H7 (cell line): Measurements from ENCODE around the gene DNMT3L. TPM values are rescaled to one million over a fixed set of nuclear protein-coding genes. Genes with fewer than 3 reads are reported as not detected.
"Not testable (repeated sequence)": the region's sequence is repeated elsewhere in the genome, so short reads cannot be mapped to it uniquely, and the experiment has no call there.

Experiments used
- DNase-seq: peaks from one replicate; pipeline ENCODE4 v3.0.0; 2012
- H3K27me3 ChIP-seq: 2 replicates; pipeline ENCODE4 v1.6.0; 2011; ENCODE audit warnings: mild to moderate bottlenecking, low read length; ENCODE audit not compliant: control insufficient read depth, insufficient read depth
- H3K36me3 ChIP-seq: replicated peaks from 2 replicates; pipeline ENCODE4 v1.5.1; 2011; ENCODE audit warnings: low read length; ENCODE audit not compliant: control insufficient read depth, insufficient read depth
- H3K4me3 ChIP-seq: 2 replicates; pipeline ENCODE4 v1.5.1; 2011; ENCODE audit warnings: low read depth, mild to moderate bottlenecking, control low read depth, low read length, moderate library complexity; ENCODE audit not compliant: insufficient read depth
- total RNA-seq: library from RNA; depleted of rRNA; stranded (reverse); fragments of >200 nt; shearing (Covaris generic); gene quantifications from 2 replicates; pipeline ENCODE4 v1.2.3, GENCODE V29; 2014; rRNA removed

The DNMT3L gene
- total RNA-seq, result 2.9 and 8.2 TPM in 2 replicates

DNA sequence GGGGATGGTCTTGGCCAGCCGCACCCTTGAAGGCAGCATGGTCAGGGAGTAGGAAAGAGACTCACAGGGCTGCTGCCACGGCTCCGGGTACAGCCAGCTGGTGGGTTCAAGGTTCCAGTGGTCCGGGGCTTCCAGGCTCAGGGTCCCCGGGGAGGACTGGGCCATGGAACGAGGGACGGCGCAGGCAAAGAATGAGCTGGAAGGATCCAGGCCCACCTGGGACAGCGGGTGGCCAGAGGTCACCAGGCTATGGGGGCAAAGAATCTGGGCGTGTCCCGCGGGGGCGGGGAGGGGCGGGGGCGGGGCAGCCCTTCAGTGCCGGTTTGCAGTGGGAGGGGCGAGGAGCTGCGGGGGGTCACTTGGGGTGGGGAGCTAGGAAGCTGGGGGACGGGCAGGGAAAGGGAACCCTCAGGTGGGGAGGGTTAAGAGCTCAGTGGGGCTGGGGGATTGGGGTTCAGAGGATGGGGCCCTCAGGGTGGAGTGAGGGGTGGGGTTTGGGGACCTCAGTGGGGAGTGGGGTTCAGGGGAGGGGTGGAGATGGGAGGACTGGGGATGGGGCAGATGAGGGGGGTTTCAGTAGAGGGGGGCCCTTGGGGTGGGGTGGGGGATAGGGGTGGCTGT is at the start of gene DNMT3L:
Gene DNMT3L (minus strand): TSS at position 223 of the 621 bp plus-strand sequence. CDS start 638 bp downstream, outside the sequence.
- DNase-seq, result peak; percentile 78
- Histone ChIP-seq H3K27me3 (no peaks in the 10 kb centered on the region), H3K36me3 (no peaks in the 10 kb centered on the region), H3K4me3 (no peak within 1 kb of the TSS)

DNA sequence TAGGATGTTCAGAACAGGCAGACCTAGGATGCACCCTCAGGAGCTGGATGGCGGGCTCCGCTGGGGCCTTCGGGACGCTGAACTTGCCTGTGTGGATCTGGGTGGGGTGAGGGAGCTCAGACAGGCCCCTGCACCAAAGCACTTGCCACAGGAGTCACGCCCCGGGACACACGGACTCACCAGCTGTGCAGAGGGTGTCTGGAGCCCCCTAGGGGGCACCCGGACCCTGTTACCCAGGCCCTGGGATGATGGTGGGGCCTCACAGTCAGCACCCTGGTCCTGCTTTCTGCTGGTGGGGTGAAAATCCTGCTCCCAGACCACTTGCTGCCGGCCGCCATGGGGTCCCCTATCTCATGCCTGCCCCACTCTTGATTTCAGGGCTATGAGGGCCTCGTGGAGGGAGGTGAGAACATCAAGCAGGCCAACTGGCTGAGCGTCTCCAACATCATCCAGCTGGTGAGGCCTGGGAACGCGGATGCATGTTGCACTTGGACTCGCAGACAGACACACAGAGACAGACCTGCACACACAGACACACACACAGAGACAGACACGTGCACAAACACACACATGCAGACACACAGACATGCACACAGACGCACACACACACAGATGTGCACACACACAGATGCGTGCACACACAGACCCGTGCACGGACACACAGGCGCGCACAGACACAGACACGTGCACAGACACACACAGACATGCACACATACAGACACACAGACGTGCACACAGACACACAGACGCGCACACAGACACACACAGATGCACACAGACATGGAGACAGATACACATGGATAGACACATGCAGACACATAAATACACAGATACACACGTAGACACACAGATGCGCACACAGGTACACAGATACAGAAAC is 49.2 kb upstream of the DNMT3L start:
- Histone ChIP-seq H3K27me3 (no peaks in the 10 kb centered on the region), H3K4me3 (no peak overlapping the region), H3K36me3 (peaks cover 9% of the 10 kb centered on the region)
- no peak for DNase-seq

- DNase-seq, result peak; percentile 61
- H3K27me3 ChIP-seq, result no peaks in the 10 kb centered on the region
- H3K4me3 ChIP-seq, result no peak overlapping the region
- H3K36me3 ChIP-seq, result peaks cover 9% of the 10 kb centered on the region
Measured at GRCh38 chr21:44306936-44307704, 45.4 kb upstream of the DNMT3L start.

- Histone ChIP-seq H3K27me3 (no peaks in the 10 kb centered on the region), H3K36me3 (peaks cover 2% of the 10 kb centered on the region), H3K4me3 (no peak overlapping the region)
- DNase-seq, result no peak
Measured at GRCh38 chr21:44305691-44306090, 44.0 kb upstream of the DNMT3L start.

- Histone ChIP-seq H3K27me3 (no peaks in the 10 kb centered on the region), H3K4me3 (no peak overlapping the region), H3K36me3 (peaks cover 2% of the 10 kb centered on the region)
- DNase-seq, result peak; percentile 89
Measured at GRCh38 chr21:44304877-44305293, 43.2 kb upstream of the DNMT3L start.

- Histone ChIP-seq H3K36me3 (no peaks in the 10 kb centered on the region), H3K27me3 (no peaks in the 10 kb centered on the region), H3K4me3 (no peak overlapping the region)
- DNase-seq, result no peak
Measured at GRCh38 chr21:44304011-44304616, 42.4 kb upstream of the DNMT3L start.

DNA sequence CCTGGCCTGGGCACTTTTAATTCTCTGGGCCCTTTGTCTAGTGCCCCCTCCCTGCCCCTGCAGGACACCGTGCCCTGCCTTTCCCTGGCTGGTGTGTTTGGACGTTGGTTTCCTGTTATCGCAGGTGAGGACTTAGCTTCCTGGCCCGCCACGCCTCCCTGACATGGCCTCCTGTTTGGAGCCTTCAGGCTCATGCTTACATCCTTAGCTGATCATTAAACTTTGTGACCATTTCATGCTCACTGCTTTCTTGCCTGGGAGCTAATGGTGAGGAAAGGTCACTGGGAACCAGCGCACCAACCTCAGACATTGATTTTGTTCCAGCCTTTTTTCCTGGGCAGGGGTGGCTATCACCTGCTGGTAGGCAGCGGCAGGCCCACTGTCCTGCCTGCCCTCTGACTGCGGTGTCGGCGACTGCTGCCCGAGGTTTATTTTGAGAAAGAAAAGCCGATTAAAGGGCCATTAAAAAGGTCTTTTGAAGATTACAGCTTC is 41.8 kb upstream of the DNMT3L start:
- DNase-seq, result no peak
- Histone ChIP-seq H3K4me3 (no peak overlapping the region), H3K36me3 (no peaks in the 10 kb centered on the region), H3K27me3 (no peaks in the 10 kb centered on the region)

- not testable (repeated sequence) for DNase-seq, H3K36me3 ChIP-seq, H3K4me3 ChIP-seq, H3K27me3 ChIP-seq
Measured at GRCh38 chr21:44302573-44303401, 41.1 kb upstream of the DNMT3L start.

DNA sequence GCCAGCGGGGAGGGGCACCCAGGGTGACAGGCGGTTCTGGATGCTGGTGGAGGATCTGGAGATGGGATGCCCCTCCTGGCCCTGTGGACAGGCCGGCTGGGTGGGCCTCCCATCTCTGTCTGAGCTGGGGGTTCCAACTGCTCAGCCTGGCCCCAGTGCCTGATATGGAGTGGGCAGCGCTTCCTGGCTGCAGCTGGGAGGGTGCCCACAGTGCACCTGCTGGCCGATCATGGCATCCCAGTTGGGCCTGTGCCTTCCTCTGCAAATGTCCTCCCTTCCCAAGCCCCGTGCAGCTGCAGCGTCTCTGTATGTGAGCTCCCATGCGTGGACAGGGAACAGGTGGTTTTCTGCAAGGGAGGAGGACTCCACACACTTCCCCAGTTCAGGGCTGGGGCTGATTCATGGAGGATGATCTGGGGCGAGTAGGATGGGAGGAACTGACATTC is 40.3 kb upstream of the DNMT3L start:
- Histone ChIP-seq H3K36me3 (no peaks in the 10 kb centered on the region), H3K27me3 (no peaks in the 10 kb centered on the region), H3K4me3 (no peak overlapping the region)
- no peak for DNase-seq

DNA sequence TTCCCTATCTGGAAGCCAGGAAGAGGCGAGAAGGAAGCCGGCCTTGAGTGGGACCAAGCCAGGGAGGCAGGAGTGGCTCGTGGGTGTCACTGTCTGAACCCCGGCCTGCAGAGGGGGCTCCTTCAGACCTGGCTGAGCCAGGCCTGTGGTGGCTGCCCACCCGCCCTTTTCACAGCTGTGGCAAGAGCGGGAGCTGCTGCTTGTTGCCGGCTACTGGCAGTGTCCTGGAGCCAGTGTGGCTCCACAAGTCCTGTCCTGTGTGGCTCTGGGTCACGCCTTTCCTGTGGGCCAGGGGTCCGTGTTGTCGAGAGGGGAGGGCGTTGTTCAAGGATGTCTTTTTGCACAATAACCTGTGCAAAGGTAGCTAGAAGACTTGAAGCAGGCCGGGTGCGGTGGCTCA is 39.4 kb upstream of the DNMT3L start:
- no peak for DNase-seq
- H3K27me3 ChIP-seq, result no peaks in the 10 kb centered on the region
- no peaks in the 10 kb centered on the region for H3K36me3 ChIP-seq

DNA sequence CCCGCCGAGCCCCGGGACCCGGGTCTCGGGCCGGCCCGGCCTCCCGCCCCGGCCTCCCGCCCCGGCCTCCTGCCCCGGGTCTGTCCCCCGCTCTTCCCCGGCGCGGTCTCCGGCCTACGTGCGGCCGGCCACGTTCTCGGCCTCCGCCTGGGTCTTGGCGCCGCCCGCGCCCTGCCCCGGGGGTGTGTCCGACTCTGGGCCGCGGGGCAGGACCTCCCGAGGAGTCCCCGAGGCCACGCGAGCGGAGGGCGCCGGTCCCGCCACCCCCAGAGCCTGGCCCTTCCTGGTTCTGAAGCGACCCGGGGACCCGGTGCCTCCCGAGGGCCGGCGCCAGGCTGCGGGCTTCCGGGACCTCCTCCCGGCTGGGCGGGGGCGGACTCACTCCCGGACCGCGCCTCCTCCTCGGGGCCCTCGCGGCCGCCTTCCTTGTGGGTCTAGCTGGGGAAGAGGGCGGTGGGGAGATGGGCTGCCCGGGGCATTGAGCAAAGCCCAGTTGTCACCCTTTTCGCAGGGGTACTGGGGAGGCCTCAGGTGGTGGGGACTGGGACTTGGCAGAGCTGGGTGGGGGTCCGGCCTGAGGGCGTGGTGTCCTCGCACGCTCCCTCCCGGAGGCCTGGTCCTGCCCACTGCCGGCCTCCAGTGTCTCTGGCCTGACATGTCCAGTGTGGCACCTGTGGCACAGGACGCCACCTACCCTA is 38.7 kb upstream of the DNMT3L start:
- H3K36me3 ChIP-seq, result no peaks in the 10 kb centered on the region
- no peaks in the 10 kb centered on the region for H3K27me3 ChIP-seq
- no peak for DNase-seq
- peak overlapping the region; percentile 71 for H3K4me3 ChIP-seq

More for the DNA sequence above, 39.4 kb upstream of the DNMT3L start:
- peak overlapping the region; percentile 71 for H3K4me3 ChIP-seq

DNA sequence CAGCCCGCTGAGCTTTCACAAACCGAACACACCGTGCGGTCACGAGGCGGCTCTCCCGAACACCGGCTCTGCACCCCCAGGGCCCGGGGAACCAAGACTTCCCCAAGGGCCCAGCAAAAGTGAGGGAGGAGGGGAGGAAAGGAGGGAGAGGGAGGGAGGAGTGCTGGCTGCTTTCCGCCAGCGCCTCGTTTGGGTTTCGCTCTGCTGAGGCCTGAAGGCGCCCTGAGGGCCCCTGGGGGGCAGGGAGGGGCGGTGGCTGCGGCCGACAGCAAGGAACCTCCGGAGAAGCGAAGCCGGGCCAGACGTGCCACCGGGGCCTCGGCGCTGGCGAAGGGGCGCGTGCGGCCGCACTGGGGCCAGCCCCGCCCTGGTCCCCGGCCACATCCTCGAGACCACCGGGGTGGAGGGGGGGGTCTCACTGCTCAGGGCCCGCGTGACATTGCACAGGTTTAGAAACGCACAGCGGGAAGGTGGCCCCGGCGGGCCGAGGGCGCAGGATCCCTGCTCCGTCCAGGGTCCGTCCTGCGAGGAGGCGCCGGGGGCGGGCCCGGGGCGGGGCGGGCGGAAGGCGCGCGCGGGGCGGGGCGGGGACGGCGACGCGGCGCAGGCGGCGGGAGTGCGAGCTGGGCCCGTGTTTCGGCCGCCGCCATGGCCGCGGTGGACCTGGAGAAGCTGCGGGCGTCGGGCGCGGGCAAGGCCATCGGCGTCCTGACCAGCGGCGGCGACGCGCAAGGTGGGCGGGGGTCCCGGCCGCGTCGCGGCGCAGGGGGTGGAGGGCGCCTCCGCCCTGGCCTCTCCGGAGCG is 38.0 kb upstream of the DNMT3L start, which contains the start of gene PFKL:
Gene PFKL (plus strand): TSS at position 596 of the 804 bp plus-strand sequence. CDS start 53 bp downstream, at position 649.
- peak; percentile 94 for DNase-seq
- H3K4me3 ChIP-seq, result peak within 1 kb of the TSS; percentile 71
- H3K27me3 ChIP-seq, result no peaks in the 10 kb centered on the region
- no peaks in the 10 kb centered on the region for H3K36me3 ChIP-seq
